ENCODE measurements around the gene ASPHD1. TPM values are rescaled to one million over a fixed set of nuclear protein-coding genes. Genes with fewer than 3 reads are reported as not detected.

Gene ASPHD1
- total RNA-seq, 2 experiments from 2014 or later = 1.3 to 1.8 TPM

- CTCF ChIA-PET = interaction anchor here (0.7 kb wide), 1 partner anchor 183 kb away, joined by 3 read pairs; no protein-coding TSS in a partner anchor
- POLR2A ChIA-PET = interaction anchor here (0.7 kb wide), 1 partner anchor 23 kb away, joined by 4 read pairs; no protein-coding TSS in a partner anchor
These were observed 25.1 kb upstream of the ASPHD1 start for GRCh38 chr16:29875206-29875605.

- ChIA-PET POLR2A (no interaction called here), CTCF (interaction anchor here (0.6 to 2.2 kb wide), 3 partner anchors 28 to 156 kb away, joined by 3 to 6 read pairs (median 3); no protein-coding TSS in a partner anchor)
These were observed 24.1 kb upstream of the ASPHD1 start for GRCh38 chr16:29876217-29876593.

- ChIA-PET CTCF (interaction anchor here (1.2 to 2.2 kb wide), 2 partner anchors 28 to 155 kb away, joined by 3 to 6 read pairs; no protein-coding TSS in a partner anchor), POLR2A (no interaction called here)
These were observed 23.6 kb upstream of the ASPHD1 start for GRCh38 chr16:29876594-29877249.

GRCh38 chr16:29877266-29877961 lies 22.9 kb upstream of the ASPHD1 start:
- POLR2A ChIA-PET = interaction anchor here (0.6 kb wide), 1 partner anchor 52 kb away, joined by 9 read pairs; no protein-coding TSS in a partner anchor
- CTCF ChIA-PET = interaction anchor here (0.5 to 2.2 kb wide), 3 partner anchors 29 to 154 kb away, joined by 3 to 6 read pairs (median 3); no protein-coding TSS in a partner anchor

GRCh38 chr16:29878172-29878571 lies 22.1 kb upstream of the ASPHD1 start:
- CTCF ChIA-PET = interaction anchor here (0.5 to 2.2 kb wide), 3 partner anchors 30 to 154 kb away, joined by 3 to 6 read pairs (median 3); no protein-coding TSS in a partner anchor
- POLR2A ChIA-PET = interaction anchor here (0.6 kb wide), 1 partner anchor 51 kb away, joined by 9 read pairs; no protein-coding TSS in a partner anchor

- CTCF ChIA-PET = interaction anchor here (0.5 kb wide), 1 partner anchor 56 kb away, joined by 4 read pairs; no protein-coding TSS in a partner anchor
These were observed 19.2 kb upstream of the ASPHD1 start for GRCh38 chr16:29881050-29881449.

GRCh38 chr16:29883987-29884386 lies 16.3 kb upstream of the ASPHD1 start:
- ChIA-PET POLR2A (no interaction called here), CTCF (no interaction called here)

More at GRCh38 chr16:29881050-29881449, 19.2 kb upstream of the ASPHD1 start:
- POLR2A ChIA-PET = no interaction called here

- CTCF ChIA-PET = interaction anchor here (0.5 kb wide), 1 partner anchor 49 kb away, joined by 5 read pairs; no protein-coding TSS in a partner anchor
These were observed 10.9 kb upstream of the ASPHD1 start for GRCh38 chr16:29889372-29889771.

GRCh38 chr16:29891525-29892457 lies 8.5 kb upstream of the ASPHD1 start:
- POLR2A ChIA-PET = no interaction called here
- CTCF ChIA-PET = interaction anchor here (0.6 kb wide), 1 partner anchor 255 kb away, joined by 3 read pairs; no protein-coding TSS in a partner anchor

More at GRCh38 chr16:29889372-29889771, 10.9 kb upstream of the ASPHD1 start:
- POLR2A ChIA-PET = interaction anchor here (0.6 kb wide), 1 partner anchor 213 kb away, joined by 10 read pairs; no protein-coding TSS in a partner anchor

GRCh38 chr16:29892458-29892813 lies 7.9 kb upstream of the ASPHD1 start:
- CTCF ChIA-PET = no interaction called here

GRCh38 chr16:29893553-29893952 lies 6.7 kb upstream of the ASPHD1 start:
- CTCF ChIA-PET = interaction anchor here (0.6 kb wide), 1 partner anchor 1082 kb away, joined by 3 read pairs; no protein-coding TSS in a partner anchor
- POLR2A ChIA-PET = no interaction called here

More at GRCh38 chr16:29892458-29892813, 7.9 kb upstream of the ASPHD1 start:
- POLR2A ChIA-PET = no interaction called here

GRCh38 chr16:29894352-29894751 lies 5.9 kb upstream of the ASPHD1 start:
- POLR2A ChIA-PET = no interaction called here
- CTCF ChIA-PET = interaction anchor here (0.6 kb wide), 1 partner anchor 1082 kb away, joined by 3 read pairs; no protein-coding TSS in a partner anchor

GRCh38 chr16:29896841-29897240 lies 3.4 kb upstream of the ASPHD1 start:
- ChIA-PET CTCF (no interaction called here), POLR2A (no interaction called here)

- ChIA-PET CTCF (no interaction called here), POLR2A (no interaction called here)
These were observed 3.0 kb upstream of the ASPHD1 start for GRCh38 chr16:29897333-29897732.

GRCh38 chr16:29898135-29898803 lies 2.0 kb upstream of the ASPHD1 start:
- ChIA-PET POLR2A (interaction anchor here (0.6 kb wide), 1 partner anchor 23 kb away, joined by 4 read pairs; no protein-coding TSS in a partner anchor), CTCF (no interaction called here)

GRCh38 chr16:29898804-29899515 lies 1.3 kb upstream of the ASPHD1 start:
- POLR2A ChIA-PET = interaction anchor here (0.6 to 2.4 kb wide), 3 partner anchors 24 to 74 kb away, joined by 4 to 12 read pairs (median 4); partner anchors contain the start of genes KCTD13 and TAOK2
- CTCF ChIA-PET = interaction anchor here (1.2 kb wide), 1 partner anchor 51 kb away, joined by 5 read pairs; no protein-coding TSS in a partner anchor

- ChIA-PET CTCF (interaction anchor here (0.7 to 1.2 kb wide), 3 partner anchors 51 to 133 kb away, joined by 3 to 5 read pairs (median 4); partner anchors contain the start of gene TMEM219), POLR2A (interaction anchor here (0.5 to 2.4 kb wide), 5 partner anchors 12 to 166 kb away, joined by 4 to 12 read pairs (median 4); partner anchors contain the start of genes ALDOA, KCTD13 and TAOK2)
These were observed 679 bp upstream of the ASPHD1 start, which contains the start of gene SEZ6L2 for GRCh38 chr16:29899516-29900101. TSS of gene SEZ6L2 (minus strand) at chr16:29899550. CDS start at chr16:29899019, 531 bp downstream.

All from activated CD8-positive, alpha-beta memory T cell treated with anti-CD3 and anti-CD28 coated beads for 36 hours (primary cell).